GM19035 (cell line): ENCODE data around the gene DENND6A.
"Not testable (repeated sequence)": the region's sequence is repeated elsewhere in the genome, so short reads cannot be mapped to it uniquely, and the experiment has no call there.

Experiments
- ATAC-seq: cut with Tn5 transposase; IDR thresholded peaks from one replicate; pipeline ENCODE4 v1.9.1; 2021; ENCODE audit not compliant: unreplicated experiment

The DENND6A gene

DNA sequence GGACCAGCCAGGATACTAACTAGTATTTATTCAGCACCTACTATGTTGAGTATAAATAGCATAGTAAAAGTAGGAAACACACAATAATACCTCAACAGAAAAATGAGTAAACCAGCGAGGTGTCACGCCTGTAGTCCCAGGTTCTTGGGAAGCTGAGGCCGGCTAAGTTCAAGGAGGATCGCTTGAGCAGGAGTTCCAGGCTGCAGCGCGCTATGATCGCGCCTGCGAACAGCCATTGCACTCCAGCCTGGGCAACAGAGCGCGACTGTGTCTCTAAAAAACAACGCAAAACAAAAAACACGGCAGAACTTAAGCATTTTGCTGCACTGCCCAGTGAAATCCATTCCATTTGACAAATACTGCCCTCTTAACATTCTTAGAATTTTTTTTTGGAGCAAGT is 1.3 kb upstream of the DENND6A start:
- ATAC-seq, result no peak

DNA sequence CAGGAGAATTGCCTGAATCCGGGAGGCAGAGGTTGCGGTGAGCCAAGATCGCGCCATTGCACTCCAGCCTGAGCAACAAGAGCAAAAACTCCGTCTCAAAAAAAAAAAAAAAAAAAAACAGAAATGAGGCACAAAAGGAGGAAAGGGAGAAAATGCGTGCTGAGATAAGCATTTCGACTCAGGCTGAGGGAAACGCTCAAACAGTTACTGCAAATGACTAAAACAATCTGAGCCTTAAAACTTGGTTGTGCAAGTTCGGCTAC is 813 bp downstream of the DENND6A start:
- not testable (repeated sequence) for ATAC-seq

DNA sequence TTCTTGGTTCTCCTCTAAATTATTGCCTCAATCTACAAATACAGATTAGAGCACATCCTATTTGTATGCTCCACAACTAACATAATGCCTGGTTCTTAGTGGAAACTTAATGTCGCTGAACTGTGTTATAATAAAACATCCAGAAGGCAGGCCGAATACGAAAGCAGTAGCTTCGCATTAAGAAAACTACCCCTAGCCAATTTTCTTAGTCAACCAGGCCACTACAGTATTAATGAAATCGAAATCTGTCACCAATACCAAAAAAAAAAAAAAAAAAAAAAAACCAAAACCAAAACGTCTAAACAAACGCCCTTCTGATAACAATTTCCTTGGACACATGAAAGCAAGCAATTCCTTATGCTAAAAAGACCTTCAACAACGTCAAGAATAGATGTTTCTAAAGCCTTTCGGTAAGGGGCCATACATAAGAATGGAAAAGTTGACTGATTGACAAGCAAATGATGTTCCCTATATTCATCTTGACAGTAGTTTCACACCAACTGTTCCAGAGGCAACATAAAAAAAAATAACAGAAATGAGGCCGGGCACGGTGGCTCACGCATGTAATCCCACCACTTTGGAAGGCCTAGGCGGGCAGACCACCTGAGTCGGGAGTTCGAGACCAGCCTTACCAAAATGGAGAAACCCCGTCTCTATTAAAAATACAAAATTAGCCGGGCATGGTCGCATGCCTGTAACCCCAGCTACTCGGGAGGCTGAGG is 1.3 kb downstream of the DENND6A start:
- no peak for ATAC-seq

DNA sequence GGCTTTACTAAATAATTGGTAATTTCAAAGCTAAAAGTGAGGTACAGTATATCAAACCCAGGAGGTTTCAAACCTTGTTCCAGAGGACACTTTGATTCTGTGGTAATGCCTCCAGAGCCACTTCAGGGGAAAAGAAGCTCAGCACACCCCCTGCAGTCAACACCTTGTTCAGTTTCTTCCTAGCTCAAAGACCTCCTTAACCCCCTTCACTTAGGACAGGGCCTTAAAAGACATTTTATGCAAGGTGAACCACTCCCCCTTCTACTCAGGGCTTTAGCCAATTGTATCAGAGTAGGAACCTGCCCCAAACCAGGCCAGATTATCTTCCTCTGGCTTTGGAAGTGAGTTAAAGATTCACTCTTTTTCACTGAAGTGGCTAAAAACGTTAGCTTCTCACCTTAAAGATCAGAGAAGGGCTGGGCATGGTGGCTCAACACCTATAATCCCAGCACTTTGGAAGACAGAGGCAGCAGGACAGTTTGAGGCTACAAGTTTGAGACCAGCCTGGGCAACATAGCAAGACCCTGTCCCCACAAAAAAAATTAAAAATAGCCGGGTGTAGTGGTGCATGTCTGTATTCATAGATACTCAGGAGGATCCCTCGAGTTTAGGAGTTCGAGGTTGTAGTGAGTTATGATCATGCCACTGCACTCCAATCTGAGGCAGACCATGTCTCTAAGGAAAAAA is 3.4 kb downstream of the DENND6A start:
- ATAC-seq, result no peak

DNA sequence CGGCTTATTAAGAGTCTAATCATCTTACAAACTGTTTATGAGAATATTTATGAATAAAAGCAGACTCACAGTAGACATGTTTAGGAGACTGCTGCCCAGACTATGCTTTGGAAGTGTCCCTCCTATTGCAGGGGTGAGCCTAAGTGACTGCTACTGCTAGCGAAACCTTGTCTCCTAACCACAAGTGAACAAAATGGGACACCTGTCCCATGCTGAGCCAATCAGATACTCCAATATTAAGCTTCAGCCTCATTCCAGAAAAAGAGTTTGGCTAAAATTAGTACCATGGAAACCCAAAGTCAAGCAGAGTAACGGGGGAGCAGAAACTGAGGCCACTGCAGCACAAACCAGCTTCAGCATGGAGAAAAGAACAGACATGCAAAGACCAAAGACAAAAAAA is 4.6 kb downstream of the DENND6A start:
- no peak for ATAC-seq

DNA sequence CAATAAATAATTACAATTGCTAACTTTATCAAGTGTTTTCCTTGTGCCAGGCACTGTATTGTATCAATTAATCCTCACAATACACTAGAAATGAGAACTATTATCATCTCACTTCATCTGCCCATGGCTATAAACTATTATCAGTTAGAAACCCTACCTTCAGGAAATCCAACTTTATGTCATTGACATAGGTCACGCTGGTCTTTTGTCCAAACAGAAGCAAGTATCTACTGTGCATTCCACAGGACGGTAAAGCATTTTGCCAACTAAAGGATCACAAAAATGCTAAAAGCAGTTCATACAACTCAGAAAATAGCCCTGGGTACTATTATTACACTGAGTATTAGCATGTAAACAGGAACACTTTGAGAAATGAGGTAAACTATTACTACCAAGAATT is 9.6 kb downstream of the DENND6A start:
- no peak for ATAC-seq

DNA sequence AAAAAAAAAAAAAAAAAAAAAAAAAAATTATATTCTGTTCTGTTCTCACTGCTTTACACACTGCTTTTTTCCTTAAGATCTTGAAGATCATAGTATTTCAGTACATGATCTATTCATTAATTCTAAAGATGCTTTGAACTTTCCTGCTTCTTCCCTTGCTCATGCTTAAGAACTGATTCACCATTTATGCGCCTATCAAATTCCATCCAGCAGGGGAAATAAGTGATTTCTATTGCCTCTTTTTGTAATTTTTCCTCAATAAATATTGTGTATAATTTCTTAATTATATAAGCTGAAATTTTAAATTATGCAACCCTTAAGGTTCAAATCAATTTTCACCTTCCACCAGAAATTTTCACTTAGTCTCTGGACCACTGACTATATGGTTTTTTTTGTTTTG is 10.6 kb downstream of the DENND6A start:
- ATAC-seq, result no peak

DNA sequence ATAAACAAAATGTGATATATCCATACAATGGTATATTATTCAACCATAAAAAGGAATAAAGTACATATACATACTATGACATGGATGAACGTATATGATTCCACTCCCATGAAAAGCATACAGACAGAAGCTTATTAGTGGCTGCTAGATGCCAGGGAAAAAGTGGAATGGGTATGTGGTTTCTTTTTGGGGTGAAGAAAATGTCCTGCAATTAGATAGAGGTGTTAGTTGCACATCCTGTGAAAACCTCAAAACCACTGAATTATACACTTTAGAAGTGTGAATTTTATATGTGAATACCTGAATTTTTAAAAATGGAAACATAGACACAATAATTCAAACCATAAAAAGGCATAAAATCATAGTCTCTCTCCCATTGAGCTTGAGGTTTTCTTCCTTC is 11.2 kb downstream of the DENND6A start:
- ATAC-seq, result no peak

DNA sequence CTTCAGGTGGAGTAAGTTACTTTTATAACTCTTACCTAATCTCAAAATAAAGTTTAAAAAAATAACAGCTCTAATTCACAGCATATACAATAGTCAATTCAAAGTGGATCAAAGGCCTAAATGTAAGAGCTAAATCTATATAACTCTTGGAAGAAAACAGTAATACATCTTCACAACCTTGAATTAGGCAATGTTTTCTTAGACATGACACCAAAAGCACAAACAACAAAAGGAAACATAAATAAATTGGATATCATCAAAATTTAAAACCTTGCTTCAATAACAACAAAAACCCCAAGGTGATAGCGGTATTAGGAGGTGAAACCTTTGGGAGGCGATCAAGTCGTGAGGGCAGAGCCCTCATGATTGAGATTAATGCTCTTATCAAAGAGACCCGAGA is 12.8 kb downstream of the DENND6A start:
- no peak for ATAC-seq

DNA sequence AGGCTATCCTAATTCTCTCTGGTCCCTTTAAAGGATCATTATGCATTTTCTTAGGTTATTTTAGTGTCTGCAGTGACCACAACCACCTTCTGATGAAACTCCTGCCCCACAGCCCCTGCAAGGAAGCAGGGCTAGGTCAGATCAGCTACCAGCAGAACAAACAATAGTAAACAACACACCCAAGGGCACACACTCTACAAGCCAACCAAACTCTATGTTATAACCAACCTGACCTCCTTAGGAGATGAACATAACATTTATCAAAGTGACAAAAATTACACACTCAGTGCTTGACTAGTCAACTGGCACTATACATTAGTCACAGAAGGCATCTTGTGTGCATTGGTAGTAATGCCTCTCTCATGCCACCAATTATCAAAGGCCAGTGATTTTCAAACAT is 17.3 kb downstream of the DENND6A start:
- no peak for ATAC-seq

DNA sequence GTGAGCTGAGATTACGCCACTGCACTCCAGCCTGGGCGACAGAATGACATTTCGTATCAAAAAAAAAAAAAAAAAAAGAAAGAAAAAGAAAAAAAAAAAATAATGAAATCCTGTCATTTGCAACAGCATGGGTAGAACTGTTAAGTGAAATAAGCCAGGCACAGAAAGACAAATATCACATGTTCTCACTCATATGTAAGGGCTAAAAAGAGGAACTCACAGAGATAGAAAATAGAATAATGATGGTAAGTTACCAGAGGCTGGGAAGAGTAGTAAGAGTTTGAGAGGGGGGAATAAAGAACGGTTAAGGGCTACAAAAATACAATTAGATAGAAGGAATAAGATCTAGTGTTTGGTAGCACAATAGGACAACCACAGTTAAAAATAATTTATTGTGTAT is 19.7 kb downstream of the DENND6A start:
- ATAC-seq, result no peak

DNA sequence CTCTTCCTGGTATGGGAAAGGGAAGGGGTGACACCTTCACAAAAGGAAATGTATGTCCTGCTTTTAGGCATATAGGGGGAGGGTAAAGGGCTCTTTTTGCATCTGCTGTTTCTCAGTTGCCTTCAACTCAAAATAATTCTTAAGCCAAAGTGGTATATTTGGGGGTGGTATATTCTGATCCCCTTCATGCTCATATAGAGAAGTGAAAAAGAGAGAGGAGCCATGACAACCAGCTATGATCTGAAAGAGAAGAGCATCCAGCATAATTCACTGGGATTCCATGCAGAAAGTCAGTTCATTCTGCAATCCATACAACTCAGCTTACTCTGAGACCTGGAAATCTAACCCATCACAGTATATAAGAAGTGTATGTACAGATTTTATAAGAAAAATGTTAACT is 22.3 kb downstream of the DENND6A start:
- ATAC-seq, result no peak

DNA sequence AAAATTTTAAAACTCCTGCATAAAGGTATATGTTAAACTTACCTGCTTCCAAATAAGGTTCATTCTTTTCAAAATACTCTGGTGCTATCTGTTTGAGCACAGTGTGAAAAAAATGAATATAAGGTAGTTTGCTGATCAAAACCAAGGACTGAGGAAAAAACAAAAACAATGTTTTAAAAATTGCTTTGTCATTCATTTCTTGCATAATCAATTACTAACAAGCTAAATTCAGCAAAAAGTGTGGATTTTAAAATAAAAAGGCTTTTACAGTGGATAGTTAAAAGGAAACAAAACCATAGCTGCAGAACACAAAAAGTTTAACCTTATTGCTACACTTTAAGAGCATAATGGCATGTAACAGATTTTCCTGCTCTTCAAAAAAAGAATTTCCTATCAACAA is 31.5 kb downstream of the DENND6A start:
- ATAC-seq, result no peak

DNA sequence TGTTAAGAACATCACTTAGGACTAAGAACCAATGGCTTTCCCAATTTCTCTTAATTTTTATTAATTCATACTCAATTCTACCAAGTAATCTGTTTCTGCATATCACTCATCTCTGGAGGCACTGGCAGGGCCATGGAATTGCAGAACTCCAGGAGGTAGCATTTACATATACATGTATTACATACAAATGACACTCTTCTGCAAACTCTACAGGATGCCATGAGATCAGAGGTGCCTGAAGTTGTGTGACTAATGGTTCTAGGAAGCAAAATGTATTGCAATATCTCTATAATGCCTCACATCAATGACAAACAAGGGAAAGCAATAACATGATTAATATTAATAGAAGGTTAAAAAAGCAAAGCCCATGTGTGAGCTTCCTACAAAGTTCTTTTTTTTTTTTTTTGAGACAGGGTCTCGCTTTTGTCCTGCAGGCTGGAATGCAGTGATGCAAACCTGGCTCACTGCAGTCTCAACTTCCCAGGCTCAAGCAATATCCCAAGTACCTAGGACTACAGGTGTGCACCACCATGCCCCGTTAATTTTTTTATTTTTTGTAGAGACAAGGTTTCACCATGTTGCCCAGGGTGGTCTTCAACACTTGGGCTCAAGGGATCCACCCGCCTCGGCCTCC is 33.0 kb downstream of the DENND6A start:
- no peak for ATAC-seq

DNA sequence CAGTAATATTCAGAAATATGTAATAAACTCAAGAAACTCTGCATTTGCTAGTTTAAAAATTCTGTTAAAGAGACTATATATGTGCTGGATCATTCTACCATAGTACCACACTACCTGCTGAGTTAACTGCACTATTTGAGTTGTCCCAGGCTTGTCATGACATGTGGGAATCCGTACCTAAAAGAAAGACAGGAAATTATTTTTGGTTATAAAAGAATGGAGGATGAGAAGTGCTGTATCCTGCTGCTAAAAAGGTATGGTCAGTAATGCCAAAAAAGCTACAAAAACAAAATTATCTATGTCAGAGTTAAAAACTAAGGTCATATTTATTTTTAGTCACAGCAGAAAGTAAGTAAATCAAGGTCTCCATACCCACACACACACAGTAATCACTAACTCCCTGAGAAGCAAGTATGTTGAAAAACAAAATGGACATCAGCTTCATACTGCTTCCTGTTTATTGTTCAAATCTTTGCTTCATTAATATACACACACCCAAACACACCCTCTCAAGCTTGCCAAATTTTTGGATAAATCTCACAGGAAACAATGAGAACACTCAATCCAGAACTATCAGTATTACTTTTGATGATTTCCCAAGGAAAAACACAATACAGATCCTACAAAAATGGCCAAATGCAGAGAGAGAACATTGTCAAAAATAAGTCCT is 33.7 kb downstream of the DENND6A start:
- ATAC-seq, result no peak

DNA sequence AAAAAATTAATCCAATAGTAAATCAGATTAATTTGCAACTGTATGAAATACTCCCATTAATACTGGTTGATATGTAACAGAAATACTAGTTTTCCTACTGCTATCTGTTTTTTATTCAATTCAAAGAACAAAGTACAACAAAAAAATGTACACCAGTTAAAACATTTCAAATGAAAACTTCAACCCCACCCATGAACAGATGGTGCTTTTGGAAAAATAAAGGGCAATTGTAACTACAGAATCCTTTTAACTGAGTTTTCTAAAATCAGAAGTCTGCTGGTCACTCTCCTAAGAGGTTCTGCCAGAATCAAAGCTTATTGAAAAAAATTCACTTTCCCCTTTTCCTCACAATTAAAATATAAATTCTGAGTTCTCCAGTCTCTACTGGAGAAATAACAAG is 34.3 kb downstream of the DENND6A start:
- ATAC-seq, result no peak

DNA sequence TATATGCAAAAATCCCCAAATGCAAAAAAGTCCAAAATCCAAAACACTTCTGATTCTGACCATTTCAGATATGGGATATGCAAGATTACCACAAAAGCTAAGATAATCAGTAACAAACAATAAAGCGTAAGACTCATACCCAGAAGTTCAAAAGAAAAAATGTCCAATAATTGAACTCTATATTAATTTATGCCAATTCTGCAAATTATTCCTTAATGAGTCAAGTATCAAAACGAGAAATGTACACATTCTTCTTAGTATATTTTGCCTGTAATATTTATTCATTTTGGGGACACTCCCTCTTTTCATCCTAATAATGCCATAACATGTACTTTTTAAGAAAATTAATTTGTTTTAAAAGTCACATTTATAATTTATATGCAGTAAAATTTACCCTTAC is 37.1 kb downstream of the DENND6A start:
- no peak for ATAC-seq

DNA sequence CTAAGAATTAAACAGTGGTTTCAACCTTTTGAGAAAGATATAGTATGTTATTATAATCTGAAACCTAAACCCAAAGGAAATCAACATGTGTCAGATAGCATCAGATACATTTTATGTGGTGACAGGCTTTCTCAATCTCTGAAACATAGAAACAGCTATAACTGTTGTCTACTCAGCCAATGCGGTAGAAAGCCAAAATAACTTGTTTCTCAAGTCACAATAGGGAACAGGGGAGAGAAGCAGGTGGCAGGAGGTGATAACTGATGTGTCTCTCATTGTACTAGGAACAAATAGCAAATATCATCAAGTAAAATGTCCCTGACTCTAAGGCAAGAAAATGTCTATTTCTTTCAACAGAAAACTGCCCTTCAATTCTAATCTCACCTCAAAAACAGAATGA is 38.6 kb downstream of the DENND6A start:
- no peak for ATAC-seq

DNA sequence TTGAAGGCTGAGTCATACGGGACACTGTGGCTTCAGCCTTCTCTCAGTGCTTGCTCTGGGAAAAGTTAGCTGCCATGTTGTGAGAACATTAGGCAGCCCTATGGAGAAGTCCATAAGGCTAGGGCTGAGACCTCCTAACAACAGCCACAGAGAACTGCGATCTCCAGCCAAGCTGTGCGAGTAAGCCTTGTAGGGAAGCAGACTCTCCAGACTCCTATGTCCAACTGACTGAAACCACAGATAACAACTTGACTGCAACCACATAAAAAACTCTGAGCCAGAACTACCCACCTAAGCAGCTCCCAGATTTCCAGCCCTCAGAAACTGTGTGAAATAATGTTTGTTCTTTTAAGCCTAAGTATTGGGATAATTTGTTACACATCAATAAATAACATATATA is 40.7 kb downstream of the DENND6A start:
- no peak for ATAC-seq

DNA sequence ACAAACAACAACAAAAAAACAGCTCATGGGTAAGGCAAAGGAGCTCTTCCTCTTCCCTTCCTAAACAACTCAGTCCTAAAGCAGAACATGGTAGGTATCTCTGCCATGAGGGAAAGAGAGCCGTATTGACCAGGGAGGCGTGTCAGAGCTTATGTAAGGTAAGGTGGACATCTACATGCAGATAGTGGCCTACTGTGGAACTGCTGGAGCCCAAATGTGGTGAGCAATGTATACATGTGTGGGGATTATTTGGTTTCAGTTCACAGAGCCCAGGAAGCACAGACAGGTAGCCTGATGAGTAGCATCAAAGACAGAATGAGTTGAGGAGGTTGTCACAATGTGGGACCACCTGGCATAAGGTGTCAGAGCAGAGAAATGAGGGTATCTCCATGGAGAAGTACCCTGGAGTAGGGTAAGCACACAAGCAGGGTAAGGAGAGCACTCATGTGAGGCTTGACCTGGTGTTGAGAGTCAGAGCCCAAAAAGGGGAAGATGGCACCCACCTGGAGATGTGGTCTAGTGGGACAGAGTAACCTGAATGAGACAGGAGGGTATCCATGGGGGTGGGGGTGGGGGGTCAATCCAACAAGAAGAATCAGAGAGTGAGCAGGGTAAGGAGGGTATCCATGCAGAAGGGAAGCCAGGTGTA is 45.5 kb downstream of the DENND6A start:
- ATAC-seq, result no peak

DNA sequence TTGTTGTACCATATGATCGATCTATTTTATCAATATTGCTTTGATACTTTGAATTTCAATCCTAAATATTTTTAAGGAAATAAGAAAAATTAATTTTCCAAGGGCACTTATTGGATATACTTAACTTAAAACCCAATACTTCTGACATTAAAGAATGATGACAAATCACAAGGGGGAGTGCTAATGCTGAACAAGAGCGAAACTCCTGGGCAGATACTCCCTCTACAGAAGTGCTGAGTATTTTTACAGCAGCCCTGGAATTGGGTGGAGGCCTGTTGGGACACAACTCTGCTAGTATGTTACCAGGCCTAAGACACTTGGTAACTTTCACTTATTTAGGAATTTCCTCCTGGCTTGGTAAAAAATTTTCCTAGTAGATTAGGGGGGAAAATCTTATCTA is 46.2 kb downstream of the DENND6A start:
- ATAC-seq, result no peak

DNA sequence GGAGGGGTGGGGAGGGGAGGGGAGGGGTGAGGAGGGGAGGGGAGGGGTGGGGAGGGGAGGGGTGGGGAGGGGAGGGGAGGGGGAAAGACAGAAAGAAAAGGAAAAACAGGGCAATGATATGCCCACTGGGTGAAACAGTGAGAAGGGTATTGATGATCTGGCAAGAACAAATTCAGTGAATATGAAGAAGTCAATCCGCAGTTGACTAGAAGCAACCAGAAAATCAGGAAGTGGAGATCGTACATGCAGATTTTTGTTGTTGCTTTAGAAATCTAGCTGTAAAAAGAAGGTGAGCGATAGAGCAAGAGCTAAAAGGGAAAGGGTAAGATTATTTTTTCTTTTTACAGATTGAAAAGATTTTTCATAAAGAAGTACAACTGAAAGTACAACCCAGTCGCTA is 48.1 kb downstream of the DENND6A start:
- ATAC-seq, result no peak
